GM10847 (cell line): ENCODE data around the gene GCC2.
A peak's percentile ranks its signal among the peaks of the same experiment; 100 is the strongest.

Experiments
- POLR2A ChIP-seq: IDR thresholded peaks from 2 replicates; pipeline ENCODE4 v1.6.1; 2011; ENCODE audit not compliant: insufficient read length; ENCODE audit errors: extremely low read depth

Gene GCC2

DNA sequence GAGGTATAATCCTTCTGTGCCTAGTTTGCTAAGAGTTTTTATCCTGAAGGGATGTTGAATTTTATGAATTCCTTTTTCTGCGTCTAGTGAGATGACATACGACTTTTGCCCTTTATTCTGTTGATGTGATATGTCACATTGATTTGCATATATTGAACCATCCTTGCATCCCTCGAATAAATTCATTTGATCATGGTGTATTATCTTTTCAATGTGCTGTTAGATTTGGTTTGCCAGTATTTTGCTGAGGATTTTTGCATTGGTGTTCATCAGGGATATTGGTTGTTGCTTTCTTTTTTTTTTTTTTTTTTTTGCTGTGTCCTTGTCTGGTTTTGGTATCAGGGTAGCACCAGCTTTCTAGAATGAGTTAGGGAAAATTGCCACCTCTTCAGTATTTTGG lies 9.1 kb downstream of the GCC2 start:
- no peak for TF ChIP-seq POLR2A

DNA sequence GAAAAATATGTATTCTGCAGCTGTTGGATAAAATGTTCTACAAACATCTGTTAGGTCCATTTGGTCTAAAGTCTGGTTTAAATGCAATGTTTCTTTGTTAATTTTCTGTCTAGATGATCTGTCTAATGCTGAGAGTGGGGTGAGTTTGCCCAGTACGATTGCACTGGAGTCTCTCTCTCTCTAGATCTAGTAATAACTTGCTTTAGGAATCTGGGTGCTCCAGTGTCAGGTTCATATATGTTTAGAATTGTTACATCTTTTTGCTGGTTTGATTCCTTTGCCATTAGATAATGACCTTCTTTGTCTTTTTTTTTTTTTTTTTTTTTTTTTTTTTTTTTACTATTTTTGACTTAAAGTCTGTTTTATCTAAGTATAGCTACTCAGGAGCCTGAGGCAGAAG lies 10.4 kb downstream of the GCC2 start:
- TF ChIP-seq POLR2A: no peak

DNA sequence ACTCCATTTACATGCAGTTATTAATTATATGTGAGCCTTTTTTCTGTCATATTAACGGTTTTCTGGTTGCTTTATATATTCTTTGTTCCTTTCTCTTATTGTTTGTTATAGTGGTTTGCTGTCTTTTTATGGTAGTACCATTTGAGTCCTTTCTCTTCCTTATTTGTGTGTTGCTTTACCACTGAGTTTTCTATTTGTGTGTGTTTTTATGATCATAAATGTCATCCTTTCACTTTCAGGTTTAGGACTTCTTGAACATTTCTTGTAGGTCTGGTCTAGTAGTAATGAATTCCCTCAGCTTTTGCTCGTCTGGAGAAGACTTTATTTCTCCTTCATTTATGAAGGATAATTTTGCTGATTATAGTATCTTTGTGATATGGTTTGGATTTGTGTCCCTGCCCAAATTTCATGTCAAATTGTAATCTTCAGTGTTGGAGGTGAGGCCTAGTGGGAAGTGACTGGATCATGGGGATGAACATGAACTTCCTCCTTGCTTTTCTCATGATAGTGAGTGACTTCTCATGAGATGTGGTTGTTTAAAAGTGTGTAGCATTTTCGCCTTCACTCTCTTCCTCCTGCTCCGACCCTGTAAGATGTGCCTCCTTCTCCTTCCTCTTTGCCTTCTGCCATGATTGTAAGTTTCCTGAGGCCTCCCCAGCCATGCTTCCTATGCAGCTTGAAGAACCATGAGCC lies 11.5 kb downstream of the GCC2 start:
- TF ChIP-seq POLR2A: no peak

DNA sequence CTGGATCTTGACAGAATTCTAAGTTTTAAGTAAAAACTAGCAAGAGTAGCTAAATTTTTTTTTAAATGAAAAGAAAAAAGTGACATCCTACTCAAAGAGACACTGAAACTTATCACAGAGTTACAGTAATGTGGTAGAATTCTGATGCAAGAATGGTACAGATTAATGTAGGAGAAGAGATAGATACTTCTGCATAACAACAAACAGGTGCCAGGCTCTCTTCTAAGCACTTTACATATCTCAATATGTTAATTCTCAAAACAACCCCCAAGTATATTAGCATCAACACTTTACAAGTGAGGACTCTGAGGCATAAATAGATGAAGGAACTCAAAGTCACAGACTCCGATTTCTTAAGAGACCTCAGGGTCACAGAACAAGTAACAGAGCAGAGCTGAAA lies 28.1 kb downstream of the GCC2 start:
- TF ChIP-seq POLR2A: no peak

DNA sequence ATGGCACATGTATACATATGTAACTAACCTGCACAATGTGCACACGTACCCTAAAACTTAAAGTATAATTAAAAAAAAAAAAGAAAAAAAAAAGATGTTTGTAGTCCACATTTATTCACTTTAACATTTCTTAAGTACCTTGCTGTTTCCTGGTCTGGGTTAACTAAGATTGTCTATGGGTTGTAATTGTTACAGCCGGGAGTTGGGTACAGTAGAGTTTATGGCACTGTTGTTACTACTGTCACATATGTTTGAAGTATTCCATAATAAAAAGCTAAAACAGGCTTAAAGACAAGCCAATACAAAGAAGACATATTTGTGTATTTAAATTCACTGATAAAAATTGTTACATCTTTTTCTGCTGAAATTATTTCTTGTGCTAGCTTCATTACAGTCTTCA lies 36.2 kb downstream of the GCC2 start:
- TF ChIP-seq POLR2A: no peak

DNA sequence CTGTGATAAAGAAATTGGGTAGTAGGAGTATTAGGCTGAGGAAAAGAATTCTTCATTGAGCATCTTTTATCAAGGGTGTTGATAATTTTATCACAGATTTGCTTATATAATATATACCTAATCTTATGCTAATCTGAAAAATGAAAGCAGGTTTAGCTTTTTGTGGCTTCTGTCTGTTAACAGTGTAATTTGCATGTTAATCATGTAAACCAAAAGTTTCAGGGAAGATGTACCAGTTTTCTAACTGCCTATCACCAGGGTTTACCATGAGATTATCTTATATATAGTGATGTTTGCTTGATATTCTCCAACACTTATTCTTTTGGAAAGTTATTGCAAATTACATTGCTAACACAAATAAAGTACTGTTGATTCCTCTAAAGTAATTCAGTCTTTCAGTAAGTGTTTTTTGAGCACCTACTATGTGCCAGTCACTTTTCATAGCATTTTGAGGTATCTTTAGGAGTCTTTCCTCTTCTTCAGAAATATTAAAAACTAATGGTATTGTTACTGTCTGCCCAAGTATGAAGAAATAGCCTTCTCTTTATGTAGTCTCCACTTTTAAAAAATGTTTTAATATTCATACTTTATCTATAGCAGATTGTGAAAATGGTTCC lies 41.6 kb downstream of the GCC2 start:
- no peak for TF ChIP-seq POLR2A

DNA sequence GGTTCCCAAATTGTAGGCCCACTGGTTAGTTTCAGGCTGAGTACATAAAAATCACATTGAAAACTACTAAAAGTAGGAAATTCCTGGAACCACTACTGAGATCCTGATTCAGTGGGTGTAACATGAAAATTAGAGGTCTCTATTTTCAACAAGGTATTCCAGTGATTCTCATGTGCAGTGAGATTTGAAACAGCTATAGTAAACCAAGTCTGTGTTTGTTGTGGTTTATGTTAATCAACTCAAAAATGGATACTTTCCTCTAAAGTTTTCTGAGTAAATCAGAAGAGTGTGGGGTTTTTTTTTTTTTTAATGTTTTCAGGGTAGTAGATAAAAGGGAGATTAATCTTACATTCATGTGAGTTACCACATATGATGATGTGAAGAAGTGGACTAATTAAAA lies 42.8 kb downstream of the GCC2 start:
- TF ChIP-seq POLR2A: no peak

DNA sequence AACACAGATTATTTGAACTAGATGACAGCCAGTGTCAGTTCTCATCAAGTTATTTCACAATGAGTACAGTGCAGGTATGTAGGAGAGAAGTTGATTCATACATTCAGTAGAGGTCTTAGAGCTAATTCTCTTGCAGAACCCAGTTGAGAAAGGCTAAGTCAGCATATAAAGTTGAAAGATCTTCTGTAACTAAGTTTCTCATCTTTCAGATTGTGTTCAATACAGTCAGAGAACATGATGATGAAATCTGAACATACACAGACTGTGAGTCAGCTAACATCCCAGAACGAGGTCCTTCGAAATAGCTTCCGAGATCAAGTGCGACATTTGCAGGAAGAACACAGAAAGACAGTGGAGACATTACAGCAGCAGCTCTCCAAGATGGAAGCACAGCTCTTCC lies 43.4 kb downstream of the GCC2 start:
- TF ChIP-seq POLR2A: no peak

DNA sequence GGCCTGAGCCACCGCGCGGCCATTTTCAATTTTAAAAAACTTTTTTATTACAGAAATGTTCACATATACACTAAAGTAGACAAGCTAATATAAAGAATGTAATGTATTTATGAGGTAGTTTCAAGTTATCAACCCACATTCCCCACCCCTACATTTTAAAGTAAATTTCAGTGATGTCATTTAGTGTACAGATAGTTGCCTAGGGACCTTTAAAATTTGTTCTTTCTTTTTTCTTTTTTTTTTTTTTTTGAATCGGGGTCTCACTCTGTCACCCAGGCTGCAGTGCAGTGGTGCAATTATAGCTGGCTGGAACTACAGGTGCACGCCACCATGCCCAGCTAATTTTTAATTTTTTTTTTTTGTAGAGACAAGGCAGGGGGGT lies 82.7 kb downstream of the GCC2 start:
- TF ChIP-seq POLR2A: no peak

DNA sequence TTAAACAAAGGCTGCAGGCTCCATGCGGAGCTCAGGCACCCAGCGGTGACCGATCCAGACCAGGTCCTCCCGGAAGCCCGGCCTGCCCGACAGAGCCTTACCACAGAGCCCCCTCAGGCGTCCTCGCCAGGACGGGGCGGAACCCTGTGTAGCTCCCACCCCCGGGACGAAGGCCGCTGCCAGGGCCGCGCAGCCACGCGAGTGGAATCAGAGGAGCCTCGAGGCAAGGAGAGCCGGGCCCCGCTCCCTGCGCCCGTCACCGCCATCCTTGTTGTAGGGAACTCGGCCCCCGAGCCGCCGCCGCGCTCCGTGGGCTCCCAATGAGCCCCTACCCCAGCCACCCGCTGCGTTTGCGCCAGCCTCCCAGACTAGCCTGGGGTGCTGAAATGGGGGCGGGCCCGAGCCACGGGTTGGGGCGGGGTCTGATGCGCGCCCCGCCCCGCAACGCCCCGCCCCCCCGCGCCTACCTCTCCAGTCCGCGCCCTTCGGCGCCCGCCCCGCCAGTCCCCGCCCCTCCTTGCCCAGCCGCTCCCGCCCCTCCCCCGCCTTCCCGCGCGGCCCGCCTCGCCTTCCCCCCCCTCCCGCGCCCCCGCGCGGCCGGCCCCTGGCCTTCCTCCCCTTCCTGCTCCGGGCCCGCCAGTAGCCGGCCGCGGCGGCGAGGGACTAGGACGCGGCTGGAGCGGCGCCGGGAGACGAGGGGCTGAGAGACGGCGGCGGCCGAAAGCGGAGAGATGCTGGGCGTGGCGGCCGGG lies 85.0 kb downstream of the GCC2 start, which contains the start of gene LIMS1:
Gene LIMS1, plus strand, starts transcription at position 639 of the 752 bp plus-strand sequence. Its CDS starts 93 bp downstream, at position 732.
- peak; percentile 56 for TF ChIP-seq POLR2A

DNA sequence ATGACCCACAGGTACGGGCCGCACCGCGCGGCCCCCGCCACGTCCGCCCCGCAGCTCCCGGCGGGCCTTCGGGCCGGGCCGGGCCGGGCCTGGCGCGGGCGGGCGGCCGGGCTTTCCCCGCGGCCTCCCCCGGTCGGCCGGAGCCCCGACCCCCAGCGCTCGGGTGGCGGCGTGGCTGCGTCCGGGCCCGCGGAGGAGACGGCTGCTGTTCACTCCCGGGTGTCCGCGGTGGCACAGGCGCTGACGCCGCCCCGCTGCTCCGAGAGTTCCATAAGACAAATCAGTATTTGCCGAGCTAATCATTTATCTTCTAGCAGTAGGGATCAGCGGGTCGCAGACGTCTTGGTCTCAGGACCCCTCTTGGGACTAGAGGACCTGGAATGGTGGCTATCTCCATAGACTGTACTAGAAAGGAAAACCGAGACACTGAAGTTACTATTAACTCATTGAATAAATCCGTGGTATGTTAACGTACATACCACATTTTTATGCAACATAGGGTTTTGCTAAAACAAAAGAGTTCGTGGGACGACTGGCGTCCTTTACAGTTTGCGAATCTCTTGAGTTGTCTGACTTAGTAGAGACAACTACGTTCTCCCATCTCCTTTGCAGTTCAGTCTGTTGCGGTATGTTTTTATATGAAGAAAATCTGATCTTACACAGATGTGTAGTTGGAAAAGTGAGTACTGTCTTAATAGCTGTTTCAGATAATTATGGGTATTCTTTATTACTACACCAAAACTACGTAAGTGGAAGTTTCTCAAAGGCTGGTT lies 85.8 kb downstream of the GCC2 start:
- TF ChIP-seq POLR2A: no peak

DNA sequence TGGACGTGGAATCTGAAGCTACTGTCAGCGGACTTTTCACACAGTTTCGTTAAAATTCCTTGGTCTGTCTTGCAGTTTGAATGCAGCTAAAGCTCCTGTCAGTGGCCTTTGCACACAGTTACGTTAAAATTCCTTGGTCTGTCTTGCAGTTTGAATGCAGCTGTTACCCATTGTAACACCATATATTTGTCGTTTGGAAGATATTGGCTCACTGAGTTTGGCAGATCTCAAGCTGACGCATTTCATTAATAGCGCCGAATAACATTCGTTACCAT lies 86.3 kb downstream of the GCC2 start:
- no peak for TF ChIP-seq POLR2A

DNA sequence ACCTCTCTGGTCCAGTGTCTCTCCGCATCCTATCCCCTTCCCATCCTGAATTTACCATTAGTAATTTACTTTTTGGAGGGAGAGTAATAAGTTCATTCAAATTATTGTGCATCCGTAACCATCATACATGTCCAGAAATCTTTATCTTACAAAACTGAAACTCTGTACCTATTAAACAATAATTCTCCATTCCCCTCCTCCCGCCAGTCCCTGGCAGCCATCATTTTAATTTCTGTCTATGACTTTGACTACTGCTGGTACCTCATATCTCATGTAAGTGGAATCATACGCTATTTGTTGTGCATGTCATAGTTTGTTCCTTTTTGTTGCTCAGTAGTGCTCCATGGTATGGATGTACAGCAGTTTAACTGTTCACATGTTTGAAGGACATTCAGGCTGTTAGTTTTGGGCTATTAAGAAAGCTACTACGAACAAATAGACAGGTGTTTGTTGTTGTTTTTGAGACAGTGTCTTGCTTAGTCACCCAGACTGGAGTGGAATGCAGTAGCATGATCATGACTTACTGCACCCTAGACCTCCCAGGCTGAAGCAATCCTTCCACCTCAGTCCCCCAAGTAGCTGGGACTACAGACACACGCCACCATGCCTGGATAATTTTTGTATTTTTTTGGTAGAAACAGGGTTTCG lies 87.3 kb downstream of the GCC2 start:
- TF ChIP-seq POLR2A: no peak

DNA sequence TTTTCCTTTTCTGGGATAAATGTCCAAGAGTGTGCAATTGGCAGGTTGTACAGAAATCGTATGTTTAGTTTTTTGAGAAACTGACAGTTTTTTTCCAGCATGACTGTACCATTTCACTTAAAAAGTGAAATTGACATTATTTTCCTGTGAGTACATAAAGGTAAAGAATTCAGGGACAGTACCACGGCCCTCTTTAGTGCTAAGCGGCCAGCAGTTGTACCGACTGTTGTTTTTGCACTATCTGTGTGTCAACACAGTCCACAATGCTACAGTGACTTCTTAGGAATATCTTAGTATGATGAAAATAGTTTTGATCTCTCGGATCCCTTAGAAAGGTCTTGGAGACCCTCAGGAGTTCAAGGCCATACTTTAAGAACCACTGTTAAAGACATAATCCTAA lies 87.9 kb downstream of the GCC2 start:
- no peak for TF ChIP-seq POLR2A

DNA sequence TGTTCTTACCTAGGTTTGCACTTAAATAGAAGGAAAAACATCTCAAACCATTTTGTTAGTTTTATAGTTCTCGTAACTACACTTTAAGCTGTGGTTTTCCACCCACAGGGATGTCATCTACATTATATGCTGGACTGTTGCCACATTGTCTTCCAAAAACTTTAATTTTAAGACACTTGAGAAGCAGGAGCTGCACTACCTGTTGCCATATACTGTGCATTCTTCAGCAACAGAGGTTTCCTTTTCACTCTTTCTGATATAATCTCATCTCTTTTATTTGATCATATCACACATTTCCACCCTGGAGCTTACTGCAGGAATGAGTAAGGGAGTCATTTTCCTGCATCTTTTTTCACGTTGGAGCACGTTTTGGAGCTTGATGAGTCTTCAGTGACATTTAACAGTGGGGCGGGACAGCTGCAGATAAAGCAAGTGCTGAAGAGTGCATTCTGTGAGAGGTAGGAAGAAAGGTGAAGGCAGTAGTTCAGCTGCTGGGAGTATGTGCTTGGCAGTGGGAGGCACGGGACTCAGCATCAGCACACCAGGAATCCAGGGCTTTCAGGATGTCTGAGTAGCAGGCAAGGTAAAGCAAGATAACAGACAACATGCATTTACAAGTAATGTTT lies 89.1 kb downstream of the GCC2 start:
- no peak for TF ChIP-seq POLR2A
